HAP-1 (cell line): ENCODE measurements around the gene BORCS8.

Experiments
- DNase-seq, 2 experiments: peaks; one replicate each; pipeline ENCODE4 v3.0.0-alpha.2; 2016 to 2020; ENCODE audit warnings: low spot score in 2 of 2
- H3K27me3 ChIP-seq: fragments of 250-450 bp; sonication (Bioruptor Pico); 2 replicates; pipeline ENCODE4 v1.5.1; 2020; ENCODE audit warnings: low read depth, mild to moderate bottlenecking, moderate library complexity
- H3K36me3 ChIP-seq: fragments of 250-450 bp; sonication (Bioruptor Pico); replicated peaks from 2 replicates; pipeline ENCODE4 v1.5.1; 2020; ENCODE audit warnings: mild to moderate bottlenecking
- H3K4me1 ChIP-seq: fragments of 250-450 bp; sonication (Bioruptor Pico); 2 replicates; pipeline ENCODE4 v1.5.1; 2020; ENCODE audit warnings: mild to moderate bottlenecking
- H3K4me3 ChIP-seq: fragments of 250-450 bp; sonication (Bioruptor Pico); 2 replicates; pipeline ENCODE4 v1.5.1; 2020; ENCODE audit warnings: mild to moderate bottlenecking, moderate library complexity
- H3K9me3 ChIP-seq: fragments of 250-450 bp; sonication (Bioruptor Pico); 2 replicates; pipeline ENCODE4 v1.5.1; 2020; ENCODE audit warnings: mild to moderate bottlenecking, moderate library complexity
- in situ Hi-C: fragments of 300-500 bp; cut with MboI; formaldehyde crosslinking; loops from 3 replicates; pipeline ENCODE4 v1.14.3; 2020; ENCODE audit warnings: low sequenced_read_pairs, inconsistent platforms, mixed read lengths

The BORCS8 gene

DNA sequence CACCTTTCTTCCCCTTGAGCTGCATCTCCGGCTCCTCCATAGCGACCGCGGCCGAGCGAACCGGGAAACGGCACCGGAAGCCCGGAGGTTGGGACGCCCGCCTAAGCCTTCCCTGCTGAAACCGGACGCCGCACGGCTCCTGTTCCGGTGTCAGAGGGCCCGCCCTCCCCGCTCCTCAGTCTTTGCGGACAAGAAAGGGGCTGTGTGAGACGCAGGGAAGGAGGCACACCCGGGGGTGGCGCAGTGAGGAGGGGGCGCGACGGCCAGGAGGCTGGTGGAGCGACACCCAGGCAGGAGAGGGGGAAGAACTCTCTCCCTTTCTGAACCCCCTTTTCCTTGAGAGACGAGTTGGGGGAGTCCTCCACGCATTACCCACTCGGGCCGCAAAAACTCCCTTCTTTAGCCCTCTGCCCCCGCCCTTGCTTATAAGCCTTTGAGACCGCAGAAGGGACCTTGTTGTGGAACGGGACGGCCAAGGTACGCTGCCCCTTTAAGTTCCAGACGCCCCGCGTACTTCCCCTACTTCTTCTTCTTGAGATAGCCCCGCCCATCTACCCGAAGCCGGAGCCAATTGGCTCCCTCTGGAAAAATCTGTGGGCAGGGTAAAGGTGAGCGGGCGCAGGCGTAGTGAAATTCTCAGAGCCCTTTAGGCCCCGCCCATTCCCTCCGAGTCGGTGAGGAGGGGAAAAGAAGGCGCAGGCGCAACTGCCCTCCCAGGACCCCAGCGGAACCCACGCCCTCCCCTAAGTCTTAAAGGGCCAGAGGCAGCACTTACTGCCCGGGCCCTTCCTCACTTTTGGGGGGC, at the start of gene BORCS8, which contains the start of gene RFXANK:
TSS of gene BORCS8 (minus strand) at position 75 of the 805 bp plus-strand sequence. CDS start at position 40, 35 bp downstream.
TSS of gene RFXANK (plus strand) at position 181 of the 805 bp plus-strand sequence. CDS start 1,689 bp downstream, outside the sequence.
- H3K36me3 ChIP-seq: peaks cover 6% of the 10 kb centered on the region
- peak; percentile 99 to 100 for DNase-seq
- H3K9me3 ChIP-seq: no peaks in the 10 kb centered on the region
- peak within 1 kb of the TSS; percentile 98 for H3K4me3 ChIP-seq
- in situ Hi-C loops: no loop called here
- H3K4me1 ChIP-seq: peaks cover 6% of the 10 kb centered on the region; the same call in 1 of the 2 replicates
- no peaks in the 10 kb centered on the region for H3K27me3 ChIP-seq

DNA sequence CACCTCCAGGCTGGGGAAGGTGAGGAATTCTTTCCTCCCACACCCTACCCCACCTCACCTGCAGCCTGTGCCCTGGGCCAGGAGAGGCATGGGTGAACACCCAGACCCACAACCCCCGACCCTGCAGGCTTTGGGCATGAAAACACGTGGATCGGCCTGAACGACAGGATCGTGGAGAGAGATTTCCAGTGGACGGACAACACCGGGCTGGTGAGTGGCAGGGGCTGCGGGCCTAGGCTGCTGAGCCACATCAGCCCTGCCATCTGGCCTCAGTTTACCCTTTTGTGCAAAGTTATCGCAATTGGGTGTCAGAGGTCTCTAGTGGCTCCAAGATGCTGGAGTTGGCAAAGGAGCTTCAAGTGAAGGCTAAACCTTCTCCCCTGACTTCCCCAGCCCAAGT, 48.5 kb upstream of the BORCS8 start:
- in situ Hi-C loops: no loop called here
- no peaks in the 10 kb centered on the region; the same call in 1 of the 2 replicates for H3K9me3 ChIP-seq
- H3K4me3 ChIP-seq: no peak overlapping the region
- H3K27me3 ChIP-seq: no peaks in the 10 kb centered on the region
- no peak for DNase-seq
- H3K36me3 ChIP-seq: no peaks in the 10 kb centered on the region
- no peaks in the 10 kb centered on the region for H3K4me1 ChIP-seq

DNA sequence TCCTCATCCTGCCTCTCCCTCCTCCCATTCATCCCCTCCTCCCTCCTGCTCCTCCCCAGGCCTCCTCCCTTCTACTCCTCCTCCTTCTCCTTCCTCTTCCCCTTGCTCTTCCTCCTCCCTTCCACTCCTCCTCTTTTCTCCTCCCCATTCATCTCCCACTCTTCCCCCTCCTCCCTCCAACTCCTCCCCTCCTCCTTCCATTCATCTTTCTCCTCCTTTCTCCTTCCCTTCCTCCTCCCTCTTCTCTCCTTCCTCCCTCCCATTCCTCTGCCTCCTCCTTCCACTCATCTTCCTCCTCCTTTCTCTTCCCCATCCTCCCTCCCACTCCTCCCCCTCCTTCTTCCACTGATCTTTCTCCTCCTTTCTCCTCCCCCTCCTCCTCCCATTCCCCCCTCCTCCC, 47.7 kb upstream of the BORCS8 start:
- Histone ChIP-seq H3K4me1 (no peaks in the 10 kb centered on the region), H3K4me3 (no peak overlapping the region), H3K9me3 (peaks cover 2% of the 10 kb centered on the region; the same call in 1 of the 2 replicates), H3K36me3 (no peaks in the 10 kb centered on the region), H3K27me3 (no peaks in the 10 kb centered on the region)
- no peak for DNase-seq
- in situ Hi-C loops: no loop called here

DNA sequence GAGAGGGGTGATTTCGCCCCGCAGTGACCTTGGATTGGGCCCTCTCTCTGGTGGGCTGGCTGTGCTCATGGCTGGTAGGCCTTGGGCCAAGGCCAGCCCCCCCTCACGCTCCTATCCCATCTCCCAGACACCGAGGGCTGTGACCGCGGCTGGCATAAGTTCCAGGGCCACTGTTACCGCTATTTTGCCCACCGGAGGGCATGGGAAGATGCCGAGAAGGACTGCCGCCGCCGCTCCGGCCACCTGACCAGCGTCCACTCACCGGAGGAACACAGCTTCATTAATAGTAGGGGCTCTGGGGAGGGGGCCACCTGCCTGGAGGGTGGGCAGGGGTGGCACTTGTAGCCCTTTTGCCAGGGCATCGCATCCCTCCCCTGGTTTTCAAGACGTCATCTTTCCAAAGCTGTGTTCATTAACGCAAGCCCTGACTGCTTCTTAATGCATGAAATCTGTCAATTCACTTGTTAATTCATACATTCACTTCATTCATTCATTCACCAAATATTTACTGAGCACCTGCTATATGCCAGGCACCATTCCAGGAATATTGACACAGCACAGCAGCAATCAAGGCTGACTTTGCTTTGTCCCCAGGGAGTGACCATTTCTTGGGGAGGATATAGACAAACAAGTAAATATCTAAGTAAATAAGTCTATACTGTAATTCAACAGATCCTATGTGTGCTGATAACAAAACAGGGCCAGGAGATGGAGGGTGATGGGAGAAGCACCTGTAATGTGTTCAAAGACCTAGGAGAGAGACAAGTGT, 46.4 kb upstream of the BORCS8 start:
- in situ Hi-C loops: no loop called here
- H3K36me3 ChIP-seq: no peaks in the 10 kb centered on the region
- no peak for DNase-seq
- H3K27me3 ChIP-seq: no peaks in the 10 kb centered on the region
- peaks cover 5% of the 10 kb centered on the region for H3K9me3 ChIP-seq
- H3K4me1 ChIP-seq: no peaks in the 10 kb centered on the region
- no peak overlapping the region for H3K4me3 ChIP-seq

DNA sequence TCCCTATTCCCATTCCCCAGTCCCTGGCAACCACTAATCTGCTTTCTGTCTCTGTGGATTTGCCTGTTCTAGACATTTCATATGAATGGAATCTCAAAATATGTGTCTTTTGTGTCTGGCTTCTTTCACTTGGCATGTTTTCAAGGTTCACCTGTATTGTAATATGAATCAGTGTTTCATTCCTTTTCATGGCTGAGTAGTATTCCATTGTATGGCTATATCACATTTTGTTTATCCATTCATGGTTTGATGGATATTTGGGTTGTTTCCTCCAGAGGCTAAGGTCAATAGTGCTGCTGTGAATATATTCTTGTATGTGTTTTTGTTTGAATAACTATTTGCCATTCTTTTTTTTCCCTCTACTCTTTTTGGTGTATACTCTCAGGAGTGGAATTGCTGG, 44.2 kb upstream of the BORCS8 start:
- Histone ChIP-seq H3K27me3 (no peaks in the 10 kb centered on the region), H3K9me3 (peaks cover 5% of the 10 kb centered on the region), H3K4me3 (no peak overlapping the region), H3K36me3 (no peaks in the 10 kb centered on the region), H3K4me1 (no peaks in the 10 kb centered on the region)
- no peak for DNase-seq
- in situ Hi-C loops: no loop called here

DNA sequence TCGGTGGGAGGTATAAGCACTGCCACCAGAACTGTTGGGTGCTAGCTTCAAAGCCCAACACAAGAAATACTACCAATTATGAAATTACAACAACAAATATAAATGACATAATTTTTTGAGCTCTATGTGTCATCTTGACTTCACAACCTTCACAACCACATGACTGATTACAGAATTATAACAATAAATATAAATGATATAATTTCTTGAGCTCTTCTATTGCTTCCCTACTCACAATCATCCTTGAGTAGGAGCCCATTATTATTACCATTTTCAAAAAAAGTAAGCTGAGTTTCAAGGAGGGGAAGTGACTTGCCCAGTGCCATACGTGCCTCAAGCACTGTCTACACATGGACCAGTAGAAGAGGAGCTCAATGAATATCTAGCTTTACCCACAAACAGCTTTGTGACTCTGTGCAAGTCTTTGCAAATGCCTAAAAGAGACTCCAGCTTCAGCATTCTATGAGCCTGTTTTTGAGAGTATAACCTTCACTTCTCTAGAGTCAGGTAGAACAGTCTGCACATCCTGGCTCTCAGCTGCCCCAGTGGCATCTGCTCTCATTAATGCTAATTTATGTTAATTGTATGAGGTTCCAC, 42.4 kb upstream of the BORCS8 start:
- no peak for DNase-seq
- Histone ChIP-seq H3K36me3 (no peaks in the 10 kb centered on the region), H3K9me3 (peaks cover 5% of the 10 kb centered on the region), H3K27me3 (peaks cover 9% of the 10 kb centered on the region; the same call in 1 of the 2 replicates), H3K4me3 (no peak overlapping the region), H3K4me1 (no peaks in the 10 kb centered on the region)
- in situ Hi-C loops: no loop called here

DNA sequence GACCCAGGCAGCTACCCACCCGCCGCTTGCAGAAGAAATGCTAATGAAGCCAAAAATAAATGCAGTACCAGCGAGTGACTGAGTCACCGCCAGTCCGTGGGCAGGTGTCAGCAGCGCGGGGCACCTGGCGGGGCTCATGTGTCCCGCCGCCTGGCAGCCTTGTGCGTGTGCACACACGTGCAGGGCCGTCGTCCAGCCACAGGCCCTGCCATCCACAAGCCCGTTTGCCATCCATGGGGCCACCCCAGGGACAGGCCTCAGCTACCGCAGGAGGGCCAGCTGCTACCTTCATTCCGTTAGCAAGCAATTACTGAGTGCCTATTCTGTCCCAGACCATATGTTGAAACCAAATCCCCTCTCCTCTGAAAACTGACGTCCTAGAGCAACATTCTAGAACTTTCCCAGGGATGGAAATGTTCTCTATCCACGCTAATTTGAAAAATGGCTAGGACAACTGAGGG, 40.3 kb upstream of the BORCS8 start:
- Histone ChIP-seq H3K4me1 (no peaks in the 10 kb centered on the region), H3K36me3 (no peaks in the 10 kb centered on the region), H3K4me3 (no peak overlapping the region), H3K9me3 (peaks cover 5% of the 10 kb centered on the region), H3K27me3 (peaks cover 15% of the 10 kb centered on the region; the same call in 1 of the 2 replicates)
- no peak for DNase-seq
- in situ Hi-C loops: no loop called here

DNA sequence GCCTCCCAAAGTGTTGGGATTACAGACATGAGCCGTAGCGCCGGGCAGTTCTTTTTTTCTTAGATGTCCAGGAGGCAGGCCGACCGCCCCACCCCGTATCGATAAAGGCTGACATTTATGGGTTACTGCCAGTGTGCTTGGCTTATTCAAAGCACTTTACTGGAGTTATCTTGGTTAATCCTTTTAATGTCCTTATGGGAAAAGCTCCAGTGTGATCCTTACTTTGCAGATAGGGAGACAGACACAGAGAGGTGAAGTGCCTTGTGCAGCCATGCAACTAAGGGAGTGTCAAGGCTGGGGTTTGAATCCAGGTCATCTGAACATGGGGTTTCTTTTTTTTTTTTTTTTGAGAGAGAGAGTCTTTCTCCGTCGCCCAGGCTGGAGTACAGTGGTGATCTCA, 39.0 kb upstream of the BORCS8 start:
- H3K36me3 ChIP-seq: no peaks in the 10 kb centered on the region
- DNase-seq: no peak
- in situ Hi-C loops: no loop called here
- H3K4me1 ChIP-seq: no peaks in the 10 kb centered on the region
- H3K9me3 ChIP-seq: peaks cover 5% of the 10 kb centered on the region; the same call in 1 of the 2 replicates
- peaks cover 15% of the 10 kb centered on the region; the same call in 1 of the 2 replicates for H3K27me3 ChIP-seq
- no peak overlapping the region for H3K4me3 ChIP-seq

DNA sequence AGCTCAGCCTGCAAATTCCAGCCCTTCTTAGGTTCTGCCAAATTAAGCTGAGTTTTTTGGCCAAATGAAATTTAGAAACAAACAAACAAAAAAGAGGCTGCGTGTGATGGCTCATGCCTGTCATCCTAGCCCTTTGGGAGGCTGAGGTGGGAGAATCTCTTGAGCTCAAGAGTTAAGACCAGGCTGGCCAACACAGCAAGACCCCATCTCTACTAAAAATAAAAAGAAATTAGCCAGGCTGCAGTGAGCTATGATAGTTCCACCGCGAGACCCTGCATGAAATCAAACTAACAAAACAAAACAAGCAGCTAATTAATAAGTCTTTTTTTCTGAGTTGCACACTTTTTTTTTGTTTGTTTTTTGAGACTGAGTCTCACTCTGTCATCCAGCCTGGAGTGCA, 37.7 kb upstream of the BORCS8 start:
- Histone ChIP-seq H3K4me1 (no peaks in the 10 kb centered on the region; the same call in 1 of the 2 replicates), H3K9me3 (peaks cover 2% of the 10 kb centered on the region; the same call in 1 of the 2 replicates), H3K36me3 (no peaks in the 10 kb centered on the region), H3K27me3 (peaks cover 15% of the 10 kb centered on the region), H3K4me3 (no peak overlapping the region)
- in situ Hi-C loops: no loop called here
- DNase-seq: no peak

DNA sequence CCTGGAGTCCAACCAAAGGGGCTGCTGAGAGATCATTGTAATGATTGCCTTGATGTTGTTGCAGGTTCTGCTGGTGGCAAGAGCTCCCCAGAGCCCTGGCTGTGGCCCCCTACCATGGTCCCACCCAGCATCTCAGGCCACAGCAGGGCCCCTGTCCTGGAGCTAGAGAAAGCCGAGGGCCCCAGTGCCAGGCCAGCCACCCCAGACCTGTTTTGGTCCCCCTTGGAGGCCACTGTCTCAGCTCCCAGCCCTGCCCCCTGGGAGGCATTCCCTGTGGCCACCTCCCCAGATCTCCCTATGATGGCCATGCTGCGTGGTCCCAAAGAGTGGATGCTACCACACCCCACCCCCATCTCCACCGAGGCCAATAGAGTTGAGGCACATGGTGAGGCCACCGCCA, 35.3 kb upstream of the BORCS8 start:
- in situ Hi-C loops: no loop called here
- DNase-seq: no peak
- Histone ChIP-seq H3K4me3 (no peak overlapping the region), H3K36me3 (no peaks in the 10 kb centered on the region), H3K9me3 (no peaks in the 10 kb centered on the region), H3K4me1 (no peaks in the 10 kb centered on the region; the same call in 1 of the 2 replicates), H3K27me3 (peaks cover 15% of the 10 kb centered on the region)

DNA sequence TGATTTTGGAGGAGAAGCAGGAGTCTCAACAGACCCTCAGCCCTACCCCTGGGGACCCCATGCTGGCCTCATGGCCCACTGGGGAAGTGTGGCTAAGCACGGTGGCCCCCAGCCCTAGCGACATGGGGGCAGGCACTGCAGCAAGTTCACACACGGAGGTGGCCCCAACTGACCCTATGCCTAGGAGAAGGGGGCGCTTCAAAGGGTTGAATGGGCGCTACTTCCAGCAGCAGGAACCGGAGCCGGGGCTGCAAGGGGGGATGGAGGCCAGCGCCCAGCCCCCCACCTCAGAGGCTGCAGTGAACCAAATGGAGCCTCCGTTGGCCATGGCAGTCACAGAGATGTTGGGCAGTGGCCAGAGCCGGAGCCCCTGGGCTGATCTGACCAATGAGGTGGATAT, 34.7 kb upstream of the BORCS8 start:
- DNase-seq: no peak
- no peak overlapping the region for H3K4me3 ChIP-seq
- no peaks in the 10 kb centered on the region for H3K9me3 ChIP-seq
- no peaks in the 10 kb centered on the region; the same call in 1 of the 2 replicates for H3K4me1 ChIP-seq
- peaks cover 15% of the 10 kb centered on the region for H3K27me3 ChIP-seq
- in situ Hi-C loops: no loop called here
- H3K36me3 ChIP-seq: no peaks in the 10 kb centered on the region

DNA sequence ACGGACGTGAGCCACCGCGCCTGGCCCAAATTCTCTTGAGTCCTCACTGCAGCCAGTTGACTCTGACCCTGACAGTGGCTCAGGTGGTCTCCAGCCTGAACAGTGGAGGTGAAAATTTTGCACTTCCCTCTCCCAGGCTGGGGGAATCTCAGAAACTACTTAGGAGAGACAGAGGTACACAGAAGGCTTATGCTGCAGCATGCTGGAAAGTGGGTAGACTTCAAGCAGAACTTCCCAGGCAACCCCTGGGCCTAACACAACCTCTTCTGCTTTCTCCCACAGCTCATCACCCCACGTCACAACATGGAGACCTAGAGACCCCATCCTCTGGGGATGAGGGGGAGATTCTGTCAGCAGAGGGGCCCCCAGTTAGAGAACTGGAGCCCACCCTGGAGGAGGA, 34.3 kb upstream of the BORCS8 start:
- in situ Hi-C loops: no loop called here
- H3K4me3 ChIP-seq: no peak overlapping the region
- DNase-seq: no peak
- no peaks in the 10 kb centered on the region for H3K9me3 ChIP-seq
- H3K36me3 ChIP-seq: no peaks in the 10 kb centered on the region
- H3K27me3 ChIP-seq: peaks cover 15% of the 10 kb centered on the region
- H3K4me1 ChIP-seq: no peaks in the 10 kb centered on the region; the same call in 1 of the 2 replicates

DNA sequence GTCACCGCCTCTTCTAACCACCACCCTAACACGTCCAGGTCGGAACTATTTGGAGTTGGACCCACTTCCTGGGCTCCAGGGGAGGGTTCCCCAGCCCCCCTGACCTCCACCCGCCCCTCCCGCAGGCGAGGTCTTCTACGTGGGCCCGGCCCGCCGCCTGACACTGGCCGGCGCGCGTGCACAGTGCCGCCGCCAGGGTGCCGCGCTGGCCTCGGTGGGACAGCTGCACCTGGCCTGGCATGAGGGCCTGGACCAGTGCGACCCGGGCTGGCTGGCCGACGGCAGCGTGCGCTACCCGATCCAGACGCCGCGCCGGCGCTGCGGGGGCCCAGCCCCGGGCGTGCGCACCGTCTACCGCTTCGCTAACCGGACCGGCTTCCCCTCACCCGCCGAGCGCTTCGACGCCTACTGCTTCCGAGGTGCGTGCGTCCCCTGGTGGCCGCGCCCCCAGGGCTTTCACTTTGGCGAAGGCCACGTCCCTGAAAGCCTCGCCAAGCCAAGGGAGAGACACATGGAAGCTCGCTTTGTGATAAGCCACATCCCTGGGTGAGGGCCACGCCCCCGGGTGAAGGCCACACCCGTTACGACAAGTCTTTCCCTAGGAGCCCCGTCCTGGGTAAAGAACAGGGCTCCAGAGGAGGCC, 33.0 kb upstream of the BORCS8 start:
- H3K36me3 ChIP-seq: no peaks in the 10 kb centered on the region
- no peaks in the 10 kb centered on the region for H3K9me3 ChIP-seq
- peak overlapping the region; percentile 7; the same call in 1 of the 2 replicates for H3K4me3 ChIP-seq
- in situ Hi-C loops: no loop called here
- no peaks in the 10 kb centered on the region; the same call in 1 of the 2 replicates for H3K4me1 ChIP-seq
- peaks cover 12% of the 10 kb centered on the region for H3K27me3 ChIP-seq
- peak; percentile 80 to 89 for DNase-seq
